Measurements from ENCODE around the gene SYT1. TPM values are rescaled to one million over a fixed set of nuclear protein-coding genes. Genes with fewer than 3 reads are reported as not detected.

SYT1 gene
- total and polyA plus RNA-seq, 3 experiments from 2014 or later = not detected

DNA sequence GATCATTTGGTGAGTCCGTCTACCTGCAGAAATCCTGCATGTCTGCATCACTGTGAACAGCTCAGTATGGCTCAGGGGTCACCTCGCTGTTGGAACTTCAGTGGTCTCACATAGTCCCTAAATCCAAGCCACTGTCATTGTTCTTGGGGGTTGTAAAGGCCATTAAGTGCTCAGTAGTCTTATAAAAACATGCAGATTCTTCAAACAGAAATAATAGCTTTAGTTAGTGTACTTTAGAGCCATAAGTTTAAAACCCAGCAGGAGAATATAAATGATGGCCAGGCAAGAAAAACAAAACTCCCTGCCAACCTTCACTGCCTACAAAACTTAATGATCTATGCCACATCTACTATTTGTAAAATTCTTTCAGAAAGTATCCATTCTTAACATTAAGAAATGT, 396.3 kb downstream of the SYT1 start:
- Histone ChIP-seq H3K36me3 (ENCODE audit: insufficient read depth, low read length) (no peaks in the 10 kb centered on the region), H3K27ac (ENCODE audit: low read depth, low read length) (no peak overlapping the region), H3K27me3 (ENCODE audit: insufficient read depth, low read length, poor library complexity, severe bottlenecking) (no peaks in the 10 kb centered on the region), H3K4me1 (ENCODE audit: insufficient read depth, low read length) (no peaks in the 10 kb centered on the region), H3K9me3 (ENCODE audit: low read length) (no peaks in the 10 kb centered on the region), H3K4me3 (ENCODE audit: low read length) (no peak overlapping the region)
- H3K4me3 Mint-ChIP-seq = no peak overlapping the region
- no peak for DNase-seq
- H3K27ac Mint-ChIP-seq = no peak overlapping the region
- ChIA-PET POLR2A (no interaction called here), CTCF (no interaction called here)
- H3K4me1 Mint-ChIP-seq = no peaks in the 10 kb centered on the region
- no peaks in the 10 kb centered on the region for H3K36me3 Mint-ChIP-seq
- H3K27me3 Mint-ChIP-seq = no peaks in the 10 kb centered on the region
- H3K9me3 Mint-ChIP-seq = peaks cover 0 to 13% (median 0%) of the 10 kb centered on the region in 5 donors

- Mint-ChIP-seq H3K4me1 (no peaks in the 10 kb centered on the region), H3K9me3 (peaks cover 0 to 11% (median 0%) of the 10 kb centered on the region in 5 donors), H3K27me3 (no peaks in the 10 kb centered on the region), H3K36me3 (no peaks in the 10 kb centered on the region), H3K27ac (no peak overlapping the region), H3K4me3 (no peak overlapping the region)
- Histone ChIP-seq H3K27me3 (ENCODE audit: insufficient read depth, low read length, poor library complexity, severe bottlenecking) (no peaks in the 10 kb centered on the region), H3K36me3 (ENCODE audit: insufficient read depth, low read length) (no peaks in the 10 kb centered on the region), H3K4me3 (ENCODE audit: low read length) (no peak overlapping the region), H3K27ac (ENCODE audit: low read depth, low read length) (no peak overlapping the region), H3K9me3 (ENCODE audit: low read length) (no peaks in the 10 kb centered on the region), H3K4me1 (ENCODE audit: insufficient read depth, low read length) (no peaks in the 10 kb centered on the region)
- no peak for DNase-seq
- ChIA-PET POLR2A (no interaction called here), CTCF (no interaction called here)
Observed at GRCh38 chr12:79262938-79263337, 398.4 kb downstream of the SYT1 start.

DNA sequence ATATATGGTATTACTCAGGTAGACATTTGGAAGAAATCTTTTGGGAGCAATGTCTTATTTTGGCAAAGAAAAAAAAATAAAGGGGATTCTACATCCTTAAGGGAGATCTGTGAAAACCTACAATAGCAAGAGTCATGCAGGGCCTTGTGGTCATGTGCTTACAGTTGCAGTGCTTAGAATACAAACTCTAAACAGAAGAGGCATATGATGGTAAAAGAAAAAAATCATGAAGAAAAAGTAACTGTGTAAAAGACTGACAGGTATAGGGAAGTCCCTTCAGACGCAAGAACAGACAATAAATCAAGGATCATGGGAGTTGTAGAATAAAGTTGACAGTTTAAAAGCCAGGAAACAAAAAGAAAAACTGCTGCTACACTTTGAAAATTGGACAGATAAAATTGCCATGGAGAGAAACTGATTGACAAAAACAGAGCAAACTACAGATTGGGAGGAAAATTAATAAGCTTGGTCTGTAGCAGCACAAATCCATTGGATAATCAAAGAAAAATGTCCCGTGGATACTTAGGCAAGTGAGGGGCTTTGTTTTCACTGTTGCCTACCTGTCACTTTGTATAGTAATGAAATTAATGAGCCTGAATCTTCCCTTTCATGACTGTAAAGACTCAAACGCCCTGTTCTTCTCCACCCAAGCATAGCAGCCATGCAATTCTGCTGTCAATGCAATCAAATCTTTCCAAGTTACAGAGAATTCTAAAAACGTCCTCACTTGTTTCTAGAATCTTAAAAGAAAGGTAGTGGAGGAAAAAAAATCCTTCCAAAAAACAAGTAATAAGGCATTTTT, 402.0 kb downstream of the SYT1 start:
- Mint-ChIP-seq H3K4me3 (no peak overlapping the region), H3K36me3 (no peaks in the 10 kb centered on the region), H3K4me1 (no peaks in the 10 kb centered on the region), H3K27ac (no peak overlapping the region), H3K27me3 (no peaks in the 10 kb centered on the region), H3K9me3 (peaks cover 0 to 9% (median 3%) of the 10 kb centered on the region in 5 donors)
- DNase-seq = no peak
- Histone ChIP-seq H3K4me3 (ENCODE audit: low read length) (no peak overlapping the region), H3K9me3 (ENCODE audit: low read length) (no peaks in the 10 kb centered on the region), H3K36me3 (ENCODE audit: insufficient read depth, low read length) (no peaks in the 10 kb centered on the region), H3K27me3 (ENCODE audit: insufficient read depth, low read length, poor library complexity, severe bottlenecking) (no peaks in the 10 kb centered on the region), H3K4me1 (ENCODE audit: insufficient read depth, low read length) (no peaks in the 10 kb centered on the region), H3K27ac (ENCODE audit: low read depth, low read length) (no peak overlapping the region)
- ChIA-PET CTCF (no interaction called here), POLR2A (no interaction called here)

DNA sequence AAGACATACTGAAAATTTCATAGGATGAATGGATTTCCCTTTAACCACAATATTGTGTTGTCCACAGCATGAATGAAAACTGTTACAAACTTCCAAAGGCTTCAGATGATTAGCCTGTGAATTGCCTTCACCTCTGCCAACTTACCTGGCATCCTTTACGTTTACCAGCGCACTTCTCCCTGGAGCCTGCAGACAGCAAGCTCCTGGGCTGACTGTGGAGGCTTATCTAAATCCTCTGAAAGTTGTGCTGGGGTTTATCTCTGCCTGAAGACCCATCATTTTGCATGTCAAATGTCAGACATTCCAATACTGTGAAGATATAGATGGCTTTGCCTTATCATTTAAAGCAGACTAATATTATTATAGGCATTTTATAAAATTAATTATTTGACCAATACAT, 403.0 kb downstream of the SYT1 start:
- POLR2A ChIA-PET = no interaction called here
- DNase-seq = no peak
- Mint-ChIP-seq H3K27ac (no peak overlapping the region), H3K4me1 (no peaks in the 10 kb centered on the region), H3K36me3 (no peaks in the 10 kb centered on the region), H3K4me3 (no peak overlapping the region), H3K27me3 (no peaks in the 10 kb centered on the region), H3K9me3 (peaks cover 3 to 16% (median 7%) of the 10 kb centered on the region in 5 donors)
- H3K27ac ChIP-seq (ENCODE audit: low read depth, low read length) = no peak overlapping the region
- no peaks in the 10 kb centered on the region for H3K4me1 ChIP-seq (ENCODE audit: insufficient read depth, low read length)
- H3K4me3 ChIP-seq (ENCODE audit: low read length) = no peak overlapping the region
- H3K36me3 ChIP-seq (ENCODE audit: insufficient read depth, low read length) = no peaks in the 10 kb centered on the region
- CTCF ChIA-PET = no interaction called here
- no peaks in the 10 kb centered on the region for H3K9me3 ChIP-seq (ENCODE audit: low read length)
- H3K27me3 ChIP-seq (ENCODE audit: insufficient read depth, low read length, poor library complexity, severe bottlenecking) = no peaks in the 10 kb centered on the region

DNA sequence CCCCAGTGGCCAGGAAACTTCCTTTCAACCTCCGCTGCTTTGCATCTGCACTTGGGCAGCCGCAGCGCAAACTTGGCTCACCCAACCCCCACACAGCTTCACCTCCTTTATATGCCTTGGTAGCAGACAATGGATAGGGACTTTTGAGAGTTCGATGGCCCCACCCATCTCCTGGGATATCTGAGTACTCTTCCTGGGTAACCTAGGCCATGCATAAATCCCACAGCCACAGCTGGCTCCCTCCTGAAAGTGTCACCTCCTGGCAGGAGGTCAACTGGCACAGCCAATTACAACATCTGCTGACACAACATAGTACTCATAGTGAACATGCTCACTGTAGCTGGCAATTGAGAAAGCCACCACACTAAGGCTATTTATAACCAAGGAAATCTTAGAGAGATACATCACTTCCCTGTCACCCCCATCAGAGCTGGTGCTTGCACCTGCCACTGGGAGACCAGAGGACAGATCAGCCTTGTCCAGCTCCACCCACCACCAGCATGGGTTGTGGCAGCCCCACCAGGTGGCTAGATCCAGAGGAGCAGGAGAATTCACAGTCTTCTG, 410.0 kb downstream of the SYT1 start:
- Mint-ChIP-seq H3K27ac (no peak overlapping the region), H3K4me3 (no peak overlapping the region), H3K36me3 (no peaks in the 10 kb centered on the region), H3K27me3 (no peaks in the 10 kb centered on the region), H3K4me1 (no peaks in the 10 kb centered on the region), H3K9me3 (peaks cover 8 to 25% (median 16%) of the 10 kb centered on the region in 5 donors)
- Histone ChIP-seq H3K4me1 (ENCODE audit: insufficient read depth, low read length) (no peaks in the 10 kb centered on the region), H3K4me3 (ENCODE audit: low read length) (no peak overlapping the region), H3K27ac (ENCODE audit: low read depth, low read length) (no peak overlapping the region), H3K36me3 (ENCODE audit: insufficient read depth, low read length) (no peaks in the 10 kb centered on the region), H3K27me3 (ENCODE audit: insufficient read depth, low read length, poor library complexity, severe bottlenecking) (no peaks in the 10 kb centered on the region), H3K9me3 (ENCODE audit: low read length) (no peaks in the 10 kb centered on the region)
- CTCF ChIA-PET = no interaction called here
- DNase-seq = no peak
- POLR2A ChIA-PET = no interaction called here

- Mint-ChIP-seq H3K27me3 (no peaks in the 10 kb centered on the region), H3K4me1 (no peaks in the 10 kb centered on the region)
- H3K36me3 ChIP-seq (ENCODE audit: insufficient read depth, low read length) = no peaks in the 10 kb centered on the region
Observed at GRCh38 chr12:79275631-79276030, 411.1 kb downstream of the SYT1 start.

GRCh38 chr12:79283364-79283763, 418.8 kb downstream of the SYT1 start:
- Mint-ChIP-seq H3K27me3 (no peaks in the 10 kb centered on the region), H3K4me3 (no peak overlapping the region), H3K36me3 (no peaks in the 10 kb centered on the region), H3K9me3 (peaks cover 2 to 33% (median 3%) of the 10 kb centered on the region in 5 donors), H3K27ac (no peak overlapping the region), H3K4me1 (no peaks in the 10 kb centered on the region)
- H3K27me3 ChIP-seq (ENCODE audit: insufficient read depth, low read length, poor library complexity, severe bottlenecking) = no peaks in the 10 kb centered on the region
- CTCF ChIA-PET = no interaction called here
- H3K36me3 ChIP-seq (ENCODE audit: insufficient read depth, low read length) = no peaks in the 10 kb centered on the region
- H3K9me3 ChIP-seq (ENCODE audit: low read length) = no peaks in the 10 kb centered on the region
- no peak overlapping the region for H3K27ac ChIP-seq (ENCODE audit: low read depth, low read length)
- POLR2A ChIA-PET = no interaction called here
- DNase-seq = no peak
- no peaks in the 10 kb centered on the region for H3K4me1 ChIP-seq (ENCODE audit: insufficient read depth, low read length)
- no peak overlapping the region for H3K4me3 ChIP-seq (ENCODE audit: low read length)

More at GRCh38 chr12:79275631-79276030, 411.1 kb downstream of the SYT1 start:
- no peak for DNase-seq
- Histone ChIP-seq H3K27me3 (ENCODE audit: insufficient read depth, low read length, poor library complexity, severe bottlenecking) (no peaks in the 10 kb centered on the region), H3K27ac (ENCODE audit: low read depth, low read length) (no peak overlapping the region), H3K4me1 (ENCODE audit: insufficient read depth, low read length) (no peaks in the 10 kb centered on the region), H3K9me3 (ENCODE audit: low read length) (no peaks in the 10 kb centered on the region), H3K4me3 (ENCODE audit: low read length) (no peak overlapping the region)
- Mint-ChIP-seq H3K36me3 (no peaks in the 10 kb centered on the region), H3K9me3 (peaks cover 7 to 28% (median 14%) of the 10 kb centered on the region in 5 donors), H3K4me3 (no peak overlapping the region), H3K27ac (no peak overlapping the region)
- CTCF ChIA-PET = no interaction called here
- POLR2A ChIA-PET = no interaction called here

GRCh38 chr12:79288911-79289310, 424.3 kb downstream of the SYT1 start:
- ChIA-PET CTCF (no interaction called here), POLR2A (no interaction called here)
- no peak for DNase-seq
- H3K27ac Mint-ChIP-seq = no peak overlapping the region
- Histone ChIP-seq H3K4me3 (ENCODE audit: low read length) (no peak overlapping the region), H3K9me3 (ENCODE audit: low read length) (no peaks in the 10 kb centered on the region), H3K36me3 (ENCODE audit: insufficient read depth, low read length) (no peaks in the 10 kb centered on the region), H3K4me1 (ENCODE audit: insufficient read depth, low read length) (no peaks in the 10 kb centered on the region), H3K27me3 (ENCODE audit: insufficient read depth, low read length, poor library complexity, severe bottlenecking) (no peaks in the 10 kb centered on the region), H3K27ac (ENCODE audit: low read depth, low read length) (no peak overlapping the region)
- no peak overlapping the region for H3K4me3 Mint-ChIP-seq
- no peaks in the 10 kb centered on the region for H3K27me3 Mint-ChIP-seq
- H3K9me3 Mint-ChIP-seq = peaks cover 0 to 14% (median 2%) of the 10 kb centered on the region in 5 donors
- H3K4me1 Mint-ChIP-seq = no peaks in the 10 kb centered on the region
- H3K36me3 Mint-ChIP-seq = no peaks in the 10 kb centered on the region
